ENCODE results near the gene UBALD2. TPM values are rescaled to one million over a fixed set of nuclear protein-coding genes. Genes with fewer than 3 reads are reported as not detected.
"Not testable (repeated sequence)": the region's sequence is repeated elsewhere in the genome, so short reads cannot be mapped to it uniquely, and the experiment has no call there.

UBALD2 gene
- total and polyA plus RNA-seq, 8 donors: 1.8 to 49.5 (median 38.7) TPM

DNA sequence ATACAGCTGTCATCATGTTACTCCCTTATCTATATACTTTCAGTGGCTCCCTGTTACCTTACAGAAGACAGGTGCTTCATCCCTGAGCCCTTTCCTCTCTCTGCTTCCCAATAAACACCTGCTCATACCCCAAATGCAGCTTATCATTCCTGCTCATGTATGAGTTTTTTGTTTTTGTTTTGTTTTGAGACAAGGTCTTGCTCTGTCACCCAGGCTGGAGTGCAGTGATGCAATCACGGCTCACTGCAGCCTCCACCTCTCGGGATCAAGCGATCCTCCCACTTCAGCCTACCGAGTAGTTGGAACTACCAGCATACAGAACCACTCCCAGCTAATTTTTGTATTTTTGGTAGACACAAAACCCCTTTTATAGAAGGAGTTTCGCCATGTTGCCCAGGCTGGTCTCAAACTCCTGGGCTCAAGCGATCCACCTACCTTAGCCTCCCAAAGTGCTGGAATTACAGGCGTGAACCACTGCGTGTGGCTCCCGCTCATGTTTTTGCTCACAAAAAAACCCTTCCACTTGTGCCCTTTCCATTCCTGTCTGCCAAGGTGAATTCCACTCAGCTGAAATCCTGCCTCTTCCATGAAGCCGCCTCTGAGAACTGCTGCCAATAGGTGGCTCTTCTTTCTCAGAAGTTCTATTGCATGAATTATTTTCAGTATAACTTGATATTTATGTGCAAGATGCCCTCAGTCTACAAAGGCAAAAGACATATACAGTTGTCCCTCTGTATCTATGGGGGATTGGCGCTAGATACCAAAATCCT, 16.9 kb upstream of the UBALD2 start:
- no peak for TF ChIP-seq EP300 (IDR thresholded peaks at IDR 0.05)
- TF ChIP-seq, protein P1, sequence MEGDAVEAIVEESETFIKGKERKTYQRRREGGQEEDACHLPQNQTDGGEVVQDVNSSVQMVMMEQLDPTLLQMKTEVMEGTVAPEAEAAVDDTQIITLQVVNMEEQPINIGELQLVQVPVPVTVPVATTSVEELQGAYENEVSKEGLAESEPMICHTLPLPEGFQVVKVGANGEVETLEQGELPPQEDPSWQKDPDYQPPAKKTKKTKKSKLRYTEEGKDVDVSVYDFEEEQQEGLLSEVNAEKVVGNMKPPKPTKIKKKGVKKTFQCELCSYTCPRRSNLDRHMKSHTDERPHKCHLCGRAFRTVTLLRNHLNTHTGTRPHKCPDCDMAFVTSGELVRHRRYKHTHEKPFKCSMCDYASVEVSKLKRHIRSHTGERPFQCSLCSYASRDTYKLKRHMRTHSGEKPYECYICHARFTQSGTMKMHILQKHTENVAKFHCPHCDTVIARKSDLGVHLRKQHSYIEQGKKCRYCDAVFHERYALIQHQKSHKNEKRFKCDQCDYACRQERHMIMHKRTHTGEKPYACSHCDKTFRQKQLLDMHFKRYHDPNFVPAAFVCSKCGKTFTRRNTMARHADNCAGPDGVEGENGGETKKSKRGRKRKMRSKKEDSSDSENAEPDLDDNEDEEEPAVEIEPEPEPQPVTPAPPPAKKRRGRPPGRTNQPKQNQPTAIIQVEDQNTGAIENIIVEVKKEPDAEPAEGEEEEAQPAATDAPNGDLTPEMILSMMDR (IDR thresholded peaks at IDR 0.05): peak in 1 of 7 experiments; percentile 35
- Histone ChIP-seq H3K4me3 (no peak overlapping the region), H3K27ac (no peak overlapping the region), H3K4me1 (peaks cover 18 to 26% (median 20%) of the 10 kb centered on the region in 4 donors), H3K27me3 (peaks cover 0 to 10% (median 0%) of the 10 kb centered on the region in 3 donors), H3K36me3 (no peaks in the 10 kb centered on the region), H3K9me3 (no peaks in the 10 kb centered on the region)
- DNase-seq: peak in 1 of 2 donors; percentile 28
- intact Hi-C loops (cut with DNase I; ENCODE audit: low total_unique reads): no loop called here
- WGBS, 5 donors: 62 to 69% (median 66%) methylated on average over 11 of the region's 11 CpGs

GRCh38 chr17:76250141-76250540, 15.0 kb upstream of the UBALD2 start:
- Histone ChIP-seq H3K4me1 (peaks cover 20 to 32% (median 23%) of the 10 kb centered on the region in 4 donors), H3K27ac (no peak overlapping the region), H3K4me3 (no peak overlapping the region), H3K9me3 (no peaks in the 10 kb centered on the region), H3K27me3 (no peaks in the 10 kb centered on the region), H3K36me3 (no peaks in the 10 kb centered on the region)
- TF ChIP-seq POLR2A (IDR thresholded peaks at IDR 0.05): no peak
- DNase-seq: no peak
- intact Hi-C loops (cut with DNase I; ENCODE audit: low total_unique reads): no loop called here
- WGBS, 5 donors: 84 to 88% (median 86%) methylated on average over 6 of the region's 6 CpGs

DNA sequence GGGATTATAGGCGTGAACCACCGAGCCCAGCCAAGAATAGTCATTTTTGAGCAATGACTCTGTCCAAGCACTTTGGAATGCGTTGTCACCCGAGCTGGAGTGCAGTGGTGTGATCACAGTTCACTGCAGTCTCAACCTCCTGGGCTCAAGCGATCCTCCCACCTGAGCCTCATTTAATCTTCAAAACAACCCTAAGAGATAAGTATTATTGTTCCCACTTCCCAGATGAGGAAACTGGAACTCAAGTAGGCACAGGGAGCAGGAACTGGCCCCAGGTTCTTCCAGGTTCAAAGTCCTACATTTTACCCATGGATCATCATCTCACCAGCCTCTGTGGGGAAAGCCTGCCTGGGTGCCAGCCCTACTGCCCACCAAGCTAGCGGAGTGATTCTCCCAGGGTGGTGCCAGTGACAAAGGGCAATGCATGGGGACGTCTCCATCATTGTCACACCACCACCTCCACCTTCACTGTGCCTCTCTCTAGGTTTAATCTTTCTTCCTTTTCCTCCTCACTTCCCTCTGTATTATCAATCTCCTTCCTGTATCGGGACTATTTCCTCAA, 13.6 kb upstream of the UBALD2 start:
- WGBS, 5 donors: 85 to 90% (median 87%) methylated on average over 8 of the region's 8 CpGs
- Histone ChIP-seq H3K27me3 (no peaks in the 10 kb centered on the region), H3K36me3 (no peaks in the 10 kb centered on the region), H3K4me1 (peaks cover 20 to 32% (median 25%) of the 10 kb centered on the region in 4 donors), H3K9me3 (no peaks in the 10 kb centered on the region), H3K4me3 (no peak overlapping the region), H3K27ac (peak overlapping the region; percentile 13 to 89 (median 80))
- no peak for DNase-seq
- intact Hi-C loops (cut with DNase I; ENCODE audit: low total_unique reads): no loop called here
- TF ChIP-seq EP300 (IDR thresholded peaks at IDR 0.05): no peak
- no peak for TF ChIP-seq POLR2AphosphoS5 (IDR thresholded peaks at IDR 0.05)
- no peak for TF ChIP-seq POLR2A (IDR thresholded peaks at IDR 0.05)
- TF ChIP-seq, protein P1 (IDR thresholded peaks at IDR 0.05): no peak

DNA sequence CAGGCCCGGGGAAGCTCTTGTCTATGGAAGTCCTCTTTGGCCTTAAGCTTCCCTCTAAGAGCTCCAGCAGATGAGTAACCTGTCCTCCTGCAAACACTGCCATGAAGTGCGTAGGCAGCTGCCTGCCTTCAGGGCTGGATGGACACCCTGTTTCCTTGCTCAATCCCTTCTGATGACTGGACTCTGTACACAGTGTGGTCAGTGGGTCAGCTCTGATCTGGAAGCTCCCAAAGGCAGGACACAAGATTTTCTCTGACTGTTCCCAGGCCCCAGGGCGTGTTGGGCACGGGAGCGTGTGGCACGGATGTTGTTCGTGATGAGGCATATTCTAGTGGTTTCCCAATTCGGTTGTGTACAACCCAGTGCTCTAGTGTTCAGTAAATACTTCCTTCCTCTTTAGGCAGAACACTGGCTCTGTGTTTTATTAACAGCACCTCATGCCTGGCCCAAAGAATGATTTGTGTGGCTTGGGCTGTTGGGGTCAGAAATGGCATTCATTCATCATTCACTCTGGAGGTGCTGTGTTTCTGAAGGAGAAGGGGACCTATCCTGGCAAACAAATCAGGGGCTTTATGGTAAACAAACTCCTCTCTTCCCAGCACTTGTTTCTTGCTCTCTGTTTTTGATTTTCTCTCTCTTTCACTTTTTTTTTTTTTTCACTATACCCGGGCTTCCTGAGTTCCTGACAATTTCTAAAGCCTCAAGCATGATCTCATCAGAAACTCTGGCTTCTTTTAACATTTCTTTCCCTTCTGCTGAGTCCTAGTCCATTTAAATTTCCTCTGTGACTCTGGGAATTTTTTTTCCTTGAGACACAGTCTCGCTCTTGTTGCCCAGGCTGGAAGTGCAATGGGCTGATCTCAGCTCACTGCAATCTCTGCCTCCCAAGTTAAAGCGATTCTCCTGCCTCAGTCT, 12.9 kb upstream of the UBALD2 start:
- peaks cover 20 to 32% (median 26%) of the 10 kb centered on the region in 4 donors for H3K4me1 ChIP-seq
- WGBS, 5 donors: 41 to 61% (median 50%) methylated on average over 10 to 11 of the region's 11 CpGs
- H3K36me3 ChIP-seq: no peaks in the 10 kb centered on the region
- TF ChIP-seq POLR2AphosphoS5 (IDR thresholded peaks at IDR 0.05) (peak in 2 of 3 donors; percentile 61 to 68), POLR2A (IDR thresholded peaks at IDR 0.05) (no peak)
- no peaks in the 10 kb centered on the region for H3K9me3 ChIP-seq
- DNase-seq: peak in 1 of 2 donors; percentile 65
- H3K27me3 ChIP-seq: no peaks in the 10 kb centered on the region
- no peak overlapping the region for H3K4me3 ChIP-seq
- intact Hi-C loops (cut with DNase I; ENCODE audit: low total_unique reads): no loop called here
- H3K27ac ChIP-seq: peak overlapping the region; percentile 13 to 89 (median 80)

DNA sequence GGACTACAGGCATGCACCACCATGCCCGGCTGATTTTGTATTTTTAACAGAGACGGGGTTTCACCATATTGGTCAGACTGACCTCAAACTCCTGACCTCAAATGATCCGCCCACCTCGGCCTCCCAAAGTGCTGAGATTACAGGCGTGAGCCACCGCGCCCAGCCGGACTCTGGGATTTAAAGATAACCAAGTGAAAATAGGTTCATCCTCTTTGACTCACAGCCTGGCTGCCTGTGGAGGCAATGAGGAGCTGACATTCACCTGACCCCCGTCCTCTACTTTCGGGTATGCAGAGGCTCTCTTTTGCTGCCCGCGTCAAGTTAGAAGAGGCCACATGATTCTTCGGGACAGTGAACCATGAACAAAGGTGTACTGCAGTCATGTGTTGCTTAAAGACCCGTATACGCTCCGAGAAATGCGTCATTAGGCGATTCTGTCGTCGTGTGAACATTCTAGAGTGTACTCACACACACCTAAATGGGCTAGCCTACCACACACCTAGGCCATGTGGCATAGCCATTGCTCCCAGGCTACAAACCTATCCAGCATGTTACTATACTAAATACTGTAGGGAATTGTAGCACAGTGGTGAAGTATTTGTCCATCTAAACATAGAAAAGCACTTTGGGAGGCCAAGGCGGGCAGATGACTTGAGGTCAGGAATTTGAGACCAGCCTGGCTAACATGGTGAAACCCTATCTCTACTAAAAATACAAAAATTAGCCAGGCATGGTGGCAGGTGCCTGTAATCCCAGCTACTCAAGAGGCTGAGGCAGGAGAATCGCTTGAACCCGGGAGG, 12.0 kb upstream of the UBALD2 start:
- Histone ChIP-seq H3K27ac (peak overlapping the region; percentile 11 to 89 (median 80)), H3K4me1 (peaks cover 20 to 39% (median 28%) of the 10 kb centered on the region in 4 donors)
- H3K9me3 ChIP-seq; H3K4me3 ChIP-seq; H3K27me3 ChIP-seq; DNase-seq; intact Hi-C loops (cut with DNase I; ENCODE audit: low total_unique reads); H3K36me3 ChIP-seq: not testable (repeated sequence)
- WGBS, 5 donors: 90 to 93% (median 91%) methylated on average over 23 of the region's 23 CpGs
